GM12872 (cell line): Measurements from ENCODE around the gene VDR.

Experiments
- CTCF ChIP-seq: IDR thresholded peaks from 3 replicates; pipeline ENCODE4 v1.5.1; 2011; ENCODE audit warnings: low read depth, mild to moderate bottlenecking, low read length, moderate library complexity; ENCODE audit not compliant: insufficient read depth

Gene VDR

GRCh38 chr12:47816403-47817271 is 88.2 kb downstream of the VDR start:
- TF ChIP-seq CTCF: no peak

- TF ChIP-seq CTCF: no peak
Observed at GRCh38 chr12:47814539-47815170, 90.1 kb downstream of the VDR start.

- TF ChIP-seq CTCF: no peak
Observed at GRCh38 chr12:47813511-47814196, 91.1 kb downstream of the VDR start.

GRCh38 chr12:47812797-47813510 is 91.8 kb downstream of the VDR start:
- TF ChIP-seq CTCF: 0 out of 3 replicates have a peak, but pooled peaks have one; percentile 29

- no peak for TF ChIP-seq CTCF
Observed at GRCh38 chr12:47811581-47812484, 93.0 kb downstream of the VDR start.

GRCh38 chr12:47811072-47811396 is 93.8 kb downstream of the VDR start:
- no peak for TF ChIP-seq CTCF
